Keratinocyte (primary cell): ENCODE measurements around the gene PPP1R12C.

Source experiments
- EZH2 ChIP-seq: IDR thresholded peaks from one replicate; pipeline ENCODE4 v1.6.1; 2012; ENCODE audit warnings: inconsistent platforms, mild to moderate bottlenecking, low read length, moderate library complexity
- TF ChIP-seq, protein P1 (sequence below), 3 experiments: IDR thresholded peaks in 1 of 3; conservative IDR thresholded peaks in 1 of 3; optimal IDR thresholded peaks in 1 of 3; 2 replicates in 2 of 3; 3 replicates in 1 of 3; pipeline versions ENCODE3 to v1.5.1; 2011; ENCODE audit warnings: low read length in 3 of 3, mild to moderate bottlenecking in 3 of 3, moderate library complexity in 2 of 3, control low read depth in 1 of 3, inconsistent platforms in 1 of 3; ENCODE audit not compliant: insufficient read depth in 2 of 3; ENCODE audit errors: extremely low read depth in 1 of 3

- TF ChIP-seq, protein P1, sequence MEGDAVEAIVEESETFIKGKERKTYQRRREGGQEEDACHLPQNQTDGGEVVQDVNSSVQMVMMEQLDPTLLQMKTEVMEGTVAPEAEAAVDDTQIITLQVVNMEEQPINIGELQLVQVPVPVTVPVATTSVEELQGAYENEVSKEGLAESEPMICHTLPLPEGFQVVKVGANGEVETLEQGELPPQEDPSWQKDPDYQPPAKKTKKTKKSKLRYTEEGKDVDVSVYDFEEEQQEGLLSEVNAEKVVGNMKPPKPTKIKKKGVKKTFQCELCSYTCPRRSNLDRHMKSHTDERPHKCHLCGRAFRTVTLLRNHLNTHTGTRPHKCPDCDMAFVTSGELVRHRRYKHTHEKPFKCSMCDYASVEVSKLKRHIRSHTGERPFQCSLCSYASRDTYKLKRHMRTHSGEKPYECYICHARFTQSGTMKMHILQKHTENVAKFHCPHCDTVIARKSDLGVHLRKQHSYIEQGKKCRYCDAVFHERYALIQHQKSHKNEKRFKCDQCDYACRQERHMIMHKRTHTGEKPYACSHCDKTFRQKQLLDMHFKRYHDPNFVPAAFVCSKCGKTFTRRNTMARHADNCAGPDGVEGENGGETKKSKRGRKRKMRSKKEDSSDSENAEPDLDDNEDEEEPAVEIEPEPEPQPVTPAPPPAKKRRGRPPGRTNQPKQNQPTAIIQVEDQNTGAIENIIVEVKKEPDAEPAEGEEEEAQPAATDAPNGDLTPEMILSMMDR (optimal IDR thresholded peaks at IDR 0.05 in 1 of 3, IDR thresholded peaks at IDR 0.05 in 1 of 3, conservative IDR thresholded peaks at IDR 0.05 in 1 of 3; ENCODE audit: extremely low read depth in 1 of 3, insufficient read depth in 2 of 3, low read length in 3 of 3), result no peak
- TF ChIP-seq EZH2, result no peak
Observed at GRCh38 chr19:55106591-55106990, 10.8 kb downstream of the PPP1R12C start.
